ENCODE measurements around the gene STRADB.

STRADB gene, protein sequence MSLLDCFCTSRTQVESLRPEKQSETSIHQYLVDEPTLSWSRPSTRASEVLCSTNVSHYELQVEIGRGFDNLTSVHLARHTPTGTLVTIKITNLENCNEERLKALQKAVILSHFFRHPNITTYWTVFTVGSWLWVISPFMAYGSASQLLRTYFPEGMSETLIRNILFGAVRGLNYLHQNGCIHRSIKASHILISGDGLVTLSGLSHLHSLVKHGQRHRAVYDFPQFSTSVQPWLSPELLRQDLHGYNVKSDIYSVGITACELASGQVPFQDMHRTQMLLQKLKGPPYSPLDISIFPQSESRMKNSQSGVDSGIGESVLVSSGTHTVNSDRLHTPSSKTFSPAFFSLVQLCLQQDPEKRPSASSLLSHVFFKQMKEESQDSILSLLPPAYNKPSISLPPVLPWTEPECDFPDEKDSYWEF

DNA sequence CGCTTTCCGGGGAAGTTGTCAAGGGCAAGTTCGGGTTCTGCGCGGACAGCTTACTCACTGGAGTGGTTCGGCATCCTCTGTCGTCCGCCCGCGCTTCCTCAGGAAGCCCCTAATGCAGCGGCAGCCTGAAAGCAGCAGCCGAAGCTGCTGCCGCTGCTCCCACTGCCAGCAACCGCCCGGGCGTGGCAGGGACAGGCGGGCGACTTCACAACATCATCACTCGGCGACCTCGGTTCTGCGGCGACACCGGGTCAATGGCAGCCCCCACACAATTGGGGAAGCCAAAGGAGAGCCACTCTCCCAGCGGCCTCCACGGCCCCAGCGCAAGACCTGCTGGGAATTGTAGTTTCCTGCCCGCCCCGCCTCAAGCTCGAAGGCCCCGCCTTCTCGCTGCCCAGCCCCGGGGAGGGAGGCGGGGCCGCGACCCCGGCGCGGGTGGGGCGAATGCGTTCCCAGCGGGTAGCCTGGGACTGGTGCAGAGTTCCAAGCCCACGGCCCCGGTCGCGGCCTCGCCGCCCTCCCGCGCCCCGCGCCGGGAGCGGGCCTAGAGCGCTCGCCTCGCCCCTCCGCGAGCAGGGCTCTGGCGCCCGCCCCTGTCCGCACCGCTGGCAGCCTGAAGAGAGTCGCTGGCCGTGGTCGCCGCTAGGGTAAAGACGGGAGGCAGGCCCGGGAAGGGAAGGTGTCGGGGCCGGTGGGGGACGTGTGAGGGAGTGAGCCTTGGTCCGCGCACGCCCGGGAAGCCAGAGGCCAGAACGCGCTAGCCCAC is at the start of gene STRADB, which contains the start of gene TRAK2:
Gene STRADB, plus strand, starts transcription at position 449 of the 766 bp plus-strand sequence. CDS start 3,101 bp downstream, outside the sequence.
Gene TRAK2, minus strand, starts transcription at position 167 of the 766 bp plus-strand sequence. CDS start 30,951 bp downstream, outside the sequence.
- Mint-ChIP-seq H3K4me3 (peak within 1 kb of the TSS; percentile 94), H3K27me3 (no peaks in the 10 kb centered on the region), H3K36me3 (peaks cover 4% of the 10 kb centered on the region), H3K27ac (peak within 1 kb of the TSS; percentile 93), H3K9me3 (ENCODE audit: low read depth) (no peaks in the 10 kb centered on the region), H3K4me1 (ENCODE audit: low read depth) (peaks cover 52% of the 10 kb centered on the region)

DNA sequence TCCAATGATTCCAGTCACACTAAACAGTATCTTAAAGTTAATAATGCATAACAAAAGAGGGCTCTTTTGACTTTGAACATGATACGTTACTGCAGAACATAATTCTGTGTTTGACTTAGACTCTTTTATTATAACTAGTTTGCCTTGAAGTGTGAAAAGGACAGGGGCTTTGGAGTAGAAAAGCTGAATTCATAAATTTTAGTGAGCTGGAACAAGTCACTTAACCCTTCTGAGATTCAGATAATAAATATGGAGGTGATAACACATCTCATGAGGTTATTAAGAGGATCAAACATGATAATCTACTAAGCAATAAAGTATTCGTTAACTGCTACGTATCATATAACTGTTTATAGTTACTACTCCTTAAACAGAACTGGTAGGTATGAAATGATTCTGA is 49.7 kb upstream of the STRADB start:
- Mint-ChIP-seq H3K4me3 (no peak overlapping the region), H3K4me1 (ENCODE audit: low read depth) (peaks cover 43% of the 10 kb centered on the region), H3K27me3 (no peaks in the 10 kb centered on the region), H3K9me3 (ENCODE audit: low read depth) (no peaks in the 10 kb centered on the region), H3K36me3 (peaks cover 5% of the 10 kb centered on the region), H3K27ac (no peak overlapping the region)

DNA sequence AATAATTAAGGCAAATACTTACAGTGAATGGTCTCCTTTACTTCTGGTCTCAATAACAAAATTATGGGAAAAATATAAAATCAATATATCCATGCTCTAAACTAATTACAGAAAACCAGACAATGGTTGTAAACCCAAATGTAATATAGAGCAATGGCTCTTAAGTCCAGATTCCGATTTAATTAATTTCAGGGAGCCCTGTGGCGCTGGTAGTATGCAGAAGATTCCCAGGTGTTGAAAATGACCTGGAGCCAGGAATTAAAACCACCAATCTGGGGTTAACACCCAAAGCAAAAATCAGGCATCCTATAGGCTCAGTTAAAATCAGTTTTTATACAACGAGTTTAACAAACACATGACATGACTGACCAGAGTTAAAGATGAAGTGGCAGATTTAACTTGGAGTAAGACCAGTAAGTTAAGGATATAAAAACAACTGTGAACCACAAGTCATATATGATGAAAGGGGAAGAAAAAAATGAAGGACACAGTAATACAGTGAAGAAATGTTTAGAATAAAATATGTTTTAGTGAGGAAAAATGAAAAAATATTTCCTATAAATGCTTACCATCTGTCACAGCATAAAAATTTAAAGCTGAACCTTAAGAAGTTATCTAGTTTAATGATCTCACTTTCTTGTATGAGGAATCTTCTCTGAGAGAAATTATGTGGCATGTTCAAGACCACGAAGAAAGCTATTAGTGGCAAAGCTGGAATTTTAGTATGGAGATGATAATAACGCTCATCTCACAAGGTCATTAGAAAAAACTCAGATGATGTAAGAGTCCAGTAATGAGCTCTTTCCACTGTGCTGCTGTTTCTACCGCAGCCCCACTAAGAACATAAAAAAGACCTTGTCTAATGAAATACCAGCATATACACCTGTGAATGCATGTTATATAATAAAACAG is 48.6 kb upstream of the STRADB start:
- peaks cover 51% of the 10 kb centered on the region for H3K4me1 Mint-ChIP-seq (ENCODE audit: low read depth)
- H3K9me3 Mint-ChIP-seq (ENCODE audit: low read depth) = no peaks in the 10 kb centered on the region
- no peak overlapping the region for H3K4me3 Mint-ChIP-seq
- no peaks in the 10 kb centered on the region for H3K27me3 Mint-ChIP-seq
- H3K27ac Mint-ChIP-seq = no peak overlapping the region
- peaks cover 5% of the 10 kb centered on the region for H3K36me3 Mint-ChIP-seq

DNA sequence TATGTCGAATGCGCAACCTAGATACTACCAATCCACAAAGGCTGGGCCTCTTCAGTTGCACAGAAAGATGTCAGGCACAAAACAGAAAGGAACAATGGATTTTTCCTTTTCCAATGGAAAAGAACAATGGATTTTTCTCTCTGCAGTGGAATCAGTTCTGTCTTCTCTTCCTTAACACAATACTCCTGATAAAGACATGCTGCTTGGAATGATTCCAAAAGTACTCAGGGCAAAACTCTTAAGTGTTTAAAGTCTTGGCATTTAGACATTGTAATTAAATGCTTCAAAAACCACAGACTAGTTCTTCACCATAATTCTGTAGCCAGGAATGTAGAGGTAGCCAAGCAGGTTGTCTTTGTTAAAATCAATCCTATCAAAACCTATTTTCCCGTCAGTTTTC is 47.7 kb upstream of the STRADB start:
- no peaks in the 10 kb centered on the region for H3K27me3 Mint-ChIP-seq
- no peaks in the 10 kb centered on the region for H3K9me3 Mint-ChIP-seq (ENCODE audit: low read depth)
- H3K36me3 Mint-ChIP-seq = peaks cover 4% of the 10 kb centered on the region
- no peak overlapping the region for H3K4me3 Mint-ChIP-seq
- peaks cover 52% of the 10 kb centered on the region for H3K4me1 Mint-ChIP-seq (ENCODE audit: low read depth)
- peak overlapping the region; percentile 16 for H3K27ac Mint-ChIP-seq

DNA sequence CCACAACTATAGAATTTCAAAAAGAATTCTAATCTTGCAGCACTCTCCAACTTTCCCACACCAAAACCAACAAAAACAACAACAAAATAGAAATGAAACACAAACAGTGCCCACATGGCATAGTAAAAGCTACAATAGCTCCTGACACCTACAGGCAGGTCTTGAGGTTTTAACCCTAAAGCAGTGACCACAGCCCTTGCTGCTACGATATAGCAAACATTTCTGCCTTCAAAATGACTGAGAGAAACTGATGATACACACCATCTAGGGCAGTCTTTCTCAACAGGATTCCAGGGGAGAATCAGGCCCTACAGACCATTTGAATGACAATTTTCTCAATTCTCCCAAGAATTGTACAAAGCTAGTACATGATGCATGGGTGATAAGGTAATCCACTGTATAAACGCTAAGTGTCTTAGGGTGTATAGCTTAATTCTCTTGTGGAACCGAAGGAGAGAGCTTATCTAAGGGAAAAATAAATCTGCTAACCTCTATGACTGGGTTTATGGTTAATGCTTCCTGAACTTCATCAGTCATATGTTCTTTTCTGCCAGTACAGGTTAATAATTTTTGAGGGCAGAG is 46.8 kb upstream of the STRADB start:
- peaks cover 4% of the 10 kb centered on the region for H3K36me3 Mint-ChIP-seq
- peaks cover 52% of the 10 kb centered on the region for H3K4me1 Mint-ChIP-seq (ENCODE audit: low read depth)
- no peaks in the 10 kb centered on the region for H3K9me3 Mint-ChIP-seq (ENCODE audit: low read depth)
- H3K27me3 Mint-ChIP-seq = no peaks in the 10 kb centered on the region
- peak overlapping the region; percentile 41 for H3K27ac Mint-ChIP-seq
- no peak overlapping the region for H3K4me3 Mint-ChIP-seq

DNA sequence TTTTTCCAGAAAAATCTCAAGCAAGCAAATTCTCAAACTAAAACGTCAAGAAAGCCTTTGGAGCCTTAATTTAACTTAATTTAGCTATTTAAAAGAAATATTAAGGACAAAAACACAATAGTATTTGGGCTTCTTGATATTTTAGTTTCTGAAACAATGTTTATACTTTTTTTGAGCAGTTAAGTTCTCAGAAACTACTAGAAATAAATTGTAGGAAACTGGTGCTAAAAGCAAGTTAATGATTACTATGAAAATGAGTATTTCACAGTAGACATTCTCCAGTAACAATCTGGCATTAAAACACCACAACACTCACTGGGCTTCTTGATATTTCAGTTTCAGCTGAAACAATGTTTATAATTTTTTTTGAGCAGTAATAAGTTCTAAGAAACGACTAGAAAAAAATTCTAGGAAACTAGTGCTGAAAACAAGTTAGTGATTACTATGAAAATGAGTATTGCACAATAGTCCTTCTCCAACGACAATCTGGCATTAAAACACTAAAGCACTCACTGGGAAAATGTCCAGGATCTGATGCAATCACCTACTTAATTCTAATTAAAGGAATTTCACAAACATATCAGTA is 45.4 kb upstream of the STRADB start:
- Mint-ChIP-seq H3K4me1 (ENCODE audit: low read depth) (peaks cover 51% of the 10 kb centered on the region), H3K27ac (no peak overlapping the region), H3K4me3 (no peak overlapping the region), H3K27me3 (no peaks in the 10 kb centered on the region), H3K9me3 (ENCODE audit: low read depth) (no peaks in the 10 kb centered on the region), H3K36me3 (peaks cover 5% of the 10 kb centered on the region)

DNA sequence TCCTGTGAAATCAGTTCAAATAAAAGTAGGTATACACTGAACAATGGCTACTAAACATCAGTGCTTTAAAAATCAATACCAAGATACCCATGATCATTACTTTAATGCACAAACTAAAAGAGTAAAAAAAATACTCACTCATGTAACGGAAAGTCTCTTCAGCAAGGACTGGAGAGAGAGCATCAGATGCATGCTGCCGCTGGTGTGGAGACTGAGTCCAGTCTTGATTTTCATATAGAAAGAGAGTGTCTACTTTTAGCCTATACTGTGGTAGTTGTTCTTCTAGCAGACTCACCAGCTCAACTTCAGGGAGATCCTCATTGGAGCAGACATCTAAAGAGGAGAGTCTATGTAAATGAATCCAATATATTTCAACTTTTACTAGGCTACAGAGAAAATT is 44.3 kb upstream of the STRADB start:
- peaks cover 46% of the 10 kb centered on the region for H3K4me1 Mint-ChIP-seq (ENCODE audit: low read depth)
- peak overlapping the region; percentile 9 for H3K27ac Mint-ChIP-seq
- no peak overlapping the region for H3K4me3 Mint-ChIP-seq
- no peaks in the 10 kb centered on the region for H3K27me3 Mint-ChIP-seq
- H3K36me3 Mint-ChIP-seq = peaks cover 10% of the 10 kb centered on the region
- H3K9me3 Mint-ChIP-seq (ENCODE audit: low read depth) = no peaks in the 10 kb centered on the region

DNA sequence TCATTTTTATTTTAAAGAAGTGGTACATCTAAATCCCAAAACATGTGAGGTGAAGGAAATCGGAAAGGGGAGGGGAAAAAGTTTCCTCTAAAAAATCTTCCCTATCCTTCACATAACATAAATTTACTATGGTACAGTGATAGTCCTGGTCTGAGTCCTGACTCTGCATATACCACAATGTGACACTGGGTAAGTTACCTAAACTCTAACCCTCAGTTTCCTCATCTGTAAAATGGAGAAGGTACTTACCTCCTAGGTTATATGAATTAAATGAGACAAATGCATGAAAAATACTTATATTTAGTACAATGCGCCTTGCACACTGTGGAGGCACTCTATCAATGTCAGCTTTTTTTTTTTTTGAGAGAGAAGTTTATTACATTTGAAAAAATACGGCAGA is 42.6 kb upstream of the STRADB start:
- Mint-ChIP-seq H3K27ac (no peak overlapping the region), H3K9me3 (ENCODE audit: low read depth) (no peaks in the 10 kb centered on the region), H3K4me3 (no peak overlapping the region), H3K36me3 (peaks cover 10% of the 10 kb centered on the region), H3K4me1 (ENCODE audit: low read depth) (peaks cover 37% of the 10 kb centered on the region), H3K27me3 (no peaks in the 10 kb centered on the region)

DNA sequence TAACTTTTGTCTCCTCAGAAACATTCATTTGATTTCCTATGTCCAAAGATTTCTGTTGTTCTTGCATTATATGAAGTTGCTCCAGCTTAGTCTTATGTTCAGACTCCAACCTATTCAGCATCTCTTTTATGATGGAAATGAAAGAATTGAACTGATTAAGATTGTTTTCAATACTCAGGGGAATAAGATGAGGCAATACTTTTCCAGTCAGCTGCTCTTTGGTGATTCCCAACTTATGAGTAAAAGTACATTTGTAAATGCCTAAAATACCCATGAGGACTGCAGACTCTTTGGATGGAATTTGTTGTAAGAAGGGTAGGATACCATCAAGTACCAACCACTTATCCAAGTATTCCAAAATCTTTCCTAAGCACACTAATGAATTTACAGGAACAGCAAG is 40.1 kb upstream of the STRADB start:
- H3K4me3 Mint-ChIP-seq = no peak overlapping the region
- no peaks in the 10 kb centered on the region for H3K9me3 Mint-ChIP-seq (ENCODE audit: low read depth)
- no peaks in the 10 kb centered on the region for H3K27me3 Mint-ChIP-seq
- peak overlapping the region; percentile 30 for H3K27ac Mint-ChIP-seq
- H3K4me1 Mint-ChIP-seq (ENCODE audit: low read depth) = peaks cover 13% of the 10 kb centered on the region
- H3K36me3 Mint-ChIP-seq = peaks cover 10% of the 10 kb centered on the region

DNA sequence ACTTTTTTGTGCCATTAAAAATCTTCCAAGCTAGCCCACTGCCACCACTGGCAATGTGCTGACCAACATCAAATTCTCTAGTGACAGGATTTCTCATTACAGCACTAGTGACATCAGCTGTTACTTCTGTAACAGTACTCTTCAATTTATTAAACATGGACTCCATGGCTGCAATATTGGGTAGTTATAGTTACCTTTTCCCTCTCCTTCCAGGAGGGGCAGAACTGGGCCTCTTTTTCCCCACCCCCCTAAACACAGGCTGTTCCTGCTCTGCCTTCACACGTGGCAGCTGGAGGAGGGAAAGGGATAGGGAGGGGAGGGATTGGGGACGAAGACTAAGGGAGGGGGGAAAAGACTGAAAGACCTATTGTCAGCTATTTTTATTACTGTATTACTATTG is 38.4 kb upstream of the STRADB start:
- no peak overlapping the region for H3K4me3 Mint-ChIP-seq
- no peak overlapping the region for H3K27ac Mint-ChIP-seq
- no peaks in the 10 kb centered on the region for H3K9me3 Mint-ChIP-seq (ENCODE audit: low read depth)
- peaks cover 6% of the 10 kb centered on the region for H3K4me1 Mint-ChIP-seq (ENCODE audit: low read depth)
- peaks cover 6% of the 10 kb centered on the region for H3K36me3 Mint-ChIP-seq
- no peaks in the 10 kb centered on the region for H3K27me3 Mint-ChIP-seq

DNA sequence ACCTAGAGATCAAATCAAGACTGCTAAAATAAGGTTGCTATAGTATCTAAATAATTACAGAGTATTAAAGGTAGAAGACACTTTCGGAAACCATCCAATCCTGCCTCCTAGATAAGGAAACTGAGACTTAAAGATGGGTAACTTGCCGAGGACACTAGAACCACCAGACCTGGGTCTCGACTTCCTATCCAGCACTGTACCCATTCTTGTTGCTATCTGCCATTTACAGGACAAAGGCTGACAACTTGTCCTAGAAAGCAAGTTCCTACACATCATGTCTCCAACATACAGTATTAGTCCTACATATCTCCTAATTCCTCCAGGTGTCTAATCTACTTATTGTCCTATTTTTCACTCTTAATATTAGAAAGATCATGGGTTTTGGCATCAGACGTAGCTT is 38.0 kb upstream of the STRADB start:
- peaks cover 6% of the 10 kb centered on the region for H3K36me3 Mint-ChIP-seq
- H3K4me3 Mint-ChIP-seq = no peak overlapping the region
- no peaks in the 10 kb centered on the region for H3K27me3 Mint-ChIP-seq
- H3K9me3 Mint-ChIP-seq (ENCODE audit: low read depth) = no peaks in the 10 kb centered on the region
- H3K27ac Mint-ChIP-seq = no peak overlapping the region
- H3K4me1 Mint-ChIP-seq (ENCODE audit: low read depth) = peaks cover 9% of the 10 kb centered on the region

DNA sequence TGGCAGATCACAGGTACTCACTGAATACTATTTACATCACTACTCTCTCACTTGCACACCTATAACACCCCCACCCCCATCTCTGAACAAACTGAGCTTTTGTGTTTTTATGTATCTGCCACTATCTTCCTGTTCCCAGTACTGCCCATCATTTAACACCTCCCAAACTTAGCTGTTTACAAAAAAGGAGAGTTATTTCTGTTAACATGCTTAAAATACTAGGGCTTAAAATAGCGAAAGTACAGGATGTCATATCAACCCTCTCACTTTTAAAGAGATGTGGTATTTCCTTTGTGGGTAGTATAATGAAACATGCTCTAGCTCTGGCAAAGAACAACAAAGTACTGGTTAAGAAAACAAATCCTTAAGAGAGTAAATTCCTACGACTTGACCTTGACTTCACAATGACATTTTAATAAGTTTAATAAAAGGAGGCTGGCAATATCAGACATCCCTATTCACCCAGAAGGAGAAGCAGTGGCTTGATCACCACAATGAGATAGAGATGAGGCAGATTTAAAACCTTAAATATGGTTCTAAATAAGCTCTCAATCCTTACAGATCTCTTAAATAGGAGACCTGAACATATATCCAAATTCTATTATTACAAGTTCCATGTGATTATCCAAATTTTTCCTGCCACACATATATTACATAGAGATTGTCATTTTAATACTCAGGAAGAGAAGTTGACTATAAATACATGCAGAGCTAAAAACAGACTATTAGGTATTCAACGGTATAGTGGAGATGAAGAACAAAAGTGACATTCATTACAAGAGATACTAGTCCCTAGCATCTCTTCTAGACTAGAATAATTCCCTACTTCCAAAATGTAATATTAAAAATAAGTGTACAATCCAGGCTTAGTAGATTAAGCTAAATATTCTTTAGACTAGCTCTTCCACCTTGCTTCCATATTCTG is 37.2 kb upstream of the STRADB start:
- Mint-ChIP-seq H3K36me3 (peaks cover 8% of the 10 kb centered on the region), H3K4me3 (no peak overlapping the region), H3K4me1 (ENCODE audit: low read depth) (peaks cover 17% of the 10 kb centered on the region)

DNA sequence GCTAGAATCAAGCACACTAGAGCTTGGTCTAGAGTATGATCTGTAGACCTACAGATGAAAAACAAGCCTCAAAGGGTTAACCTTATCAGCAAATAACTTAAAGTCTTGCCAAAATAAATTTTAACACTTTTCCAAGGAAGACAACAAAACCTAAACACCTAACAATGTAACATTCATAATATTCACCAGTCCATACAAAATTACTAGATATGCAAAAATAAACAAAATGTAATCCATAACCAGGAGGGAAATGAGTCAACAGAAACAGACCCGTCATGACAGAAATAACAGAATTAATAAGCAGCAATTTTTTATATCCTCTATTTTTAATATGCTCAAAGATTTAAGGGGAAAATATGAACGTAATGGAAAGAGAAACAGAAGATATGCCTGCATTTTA is 36.4 kb upstream of the STRADB start:
- Mint-ChIP-seq H3K9me3 (ENCODE audit: low read depth) (no peaks in the 10 kb centered on the region), H3K27me3 (no peaks in the 10 kb centered on the region), H3K4me3 (no peak overlapping the region), H3K27ac (no peak overlapping the region), H3K4me1 (ENCODE audit: low read depth) (peaks cover 25% of the 10 kb centered on the region), H3K36me3 (peaks cover 8% of the 10 kb centered on the region)

More for the DNA sequence above, 37.2 kb upstream of the STRADB start:
- no peaks in the 10 kb centered on the region for H3K9me3 Mint-ChIP-seq (ENCODE audit: low read depth)
- no peaks in the 10 kb centered on the region for H3K27me3 Mint-ChIP-seq
- H3K27ac Mint-ChIP-seq = no peak overlapping the region
